Smooth muscle cell (in vitro differentiated cells): ENCODE results near the gene RAD51B. TPM values are rescaled to one million over a fixed set of nuclear protein-coding genes. Genes with fewer than 3 reads are reported as not detected.

Experiments used
- DNase-seq: peaks from one replicate; lab custom pipeline; 2025; ENCODE audit not compliant: unreplicated experiment; lab: John Stamatoyannopoulos, UW
- H2AFZ ChIP-seq: fragments of 200-600 bp; sonication (generic); 2 replicates; pipeline ENCODE4 v1.6.0; 2016; ENCODE audit warnings: antibody characterized with exemption, low read depth, mild to moderate bottlenecking
- H3F3A ChIP-seq: fragments of 200-600 bp; sonication (generic); 2 replicates; pipeline ENCODE4 v1.6.0; 2017; ENCODE audit warnings: antibody characterized with exemption, low read depth
- H3K27ac ChIP-seq: fragments of 200-600 bp; sonication (generic); 2 replicates; pipeline ENCODE4 v1.5.1; 2016; ENCODE audit warnings: low read depth, mild to moderate bottlenecking
- H3K27me3 ChIP-seq: fragments of 200-600 bp; sonication (generic); 2 replicates; pipeline ENCODE4 v1.6.1; 2016; ENCODE audit warnings: low read depth, mild to moderate bottlenecking
- H3K36me3 ChIP-seq: fragments of 200-600 bp; sonication (generic); 2 replicates; pipeline ENCODE4 v1.5.1; 2016; ENCODE audit warnings: low read depth
- H3K4me1 ChIP-seq: fragments of 200-600 bp; sonication (generic); 2 replicates; pipeline ENCODE4 v1.5.1; 2016; ENCODE audit warnings: low read depth
- H3K4me2 ChIP-seq: fragments of 200-600 bp; sonication (generic); 2 replicates; pipeline ENCODE4 v1.6.0; 2016; ENCODE audit warnings: mild to moderate bottlenecking
- H3K4me3 ChIP-seq: fragments of 200-600 bp; sonication (generic); 2 replicates; pipeline ENCODE4 v1.5.1; 2016; ENCODE audit warnings: mild to moderate bottlenecking
- H3K79me2 ChIP-seq: fragments of 200-600 bp; sonication (generic); 2 replicates; pipeline ENCODE4 v1.6.0; 2016; ENCODE audit warnings: low read depth, mild to moderate bottlenecking
- H3K9ac ChIP-seq: fragments of 200-600 bp; sonication (generic); 2 replicates; pipeline ENCODE4 v1.6.0; 2016; ENCODE audit warnings: low read depth
- H3K9me3 ChIP-seq: fragments of 200-600 bp; sonication (generic); replicated peaks from 2 replicates; pipeline ENCODE4 v1.5.1; 2016; ENCODE audit warnings: low read depth
- H4K20me1 ChIP-seq: fragments of 200-600 bp; sonication (generic); 2 replicates; pipeline ENCODE4 v1.6.0; 2016; ENCODE audit warnings: low read depth
- WGBS: methylation state at CpG from one replicate; pipeline ENCODE4 v1.1.7; 2016; ENCODE audit warnings: low lambda C conversion rate; 5-methylcytosine and 5-hydroxymethylcytosine counted together
- polyA plus RNA-seq: library from polyadenylated mRNA; unstranded; fragments of >200 nt; fragmentation: Nextera tagmentation; extraction: Ambion mirVana; gene quantifications from 2 replicates; pipeline ENCODE4 v1.2.1, GENCODE V29; 2016
- total RNA-seq: library from RNA; depleted of rRNA; stranded (reverse); fragments of >200 nt; gene quantifications from 2 replicates; pipeline ENCODE4 v1.2.3, GENCODE V29; 2014
- TF ChIP-seq, protein P1 (sequence below): fragments of 200-600 bp; sonication (generic); IDR thresholded peaks from 2 replicates; pipeline ENCODE4 v1.5.1; 2017; ENCODE audit warnings: borderline replicate concordance, mild to moderate bottlenecking, antibody characterized with exemption; ENCODE audit not compliant: insufficient read depth, poor library complexity, severe bottlenecking

The RAD51B gene
- total and polyA plus RNA-seq, 2 experiments from 2014 or later, result 4.6 to 5.3 TPM

GRCh38 chr14:68448252-68448902 is 628.8 kb downstream of the RAD51B start:
- H3K27me3 ChIP-seq, result no peaks in the 10 kb centered on the region
- H3K27ac ChIP-seq, result no peak overlapping the region
- H3F3A ChIP-seq, result peaks cover 8% of the 10 kb centered on the region
- TF ChIP-seq, protein P1, sequence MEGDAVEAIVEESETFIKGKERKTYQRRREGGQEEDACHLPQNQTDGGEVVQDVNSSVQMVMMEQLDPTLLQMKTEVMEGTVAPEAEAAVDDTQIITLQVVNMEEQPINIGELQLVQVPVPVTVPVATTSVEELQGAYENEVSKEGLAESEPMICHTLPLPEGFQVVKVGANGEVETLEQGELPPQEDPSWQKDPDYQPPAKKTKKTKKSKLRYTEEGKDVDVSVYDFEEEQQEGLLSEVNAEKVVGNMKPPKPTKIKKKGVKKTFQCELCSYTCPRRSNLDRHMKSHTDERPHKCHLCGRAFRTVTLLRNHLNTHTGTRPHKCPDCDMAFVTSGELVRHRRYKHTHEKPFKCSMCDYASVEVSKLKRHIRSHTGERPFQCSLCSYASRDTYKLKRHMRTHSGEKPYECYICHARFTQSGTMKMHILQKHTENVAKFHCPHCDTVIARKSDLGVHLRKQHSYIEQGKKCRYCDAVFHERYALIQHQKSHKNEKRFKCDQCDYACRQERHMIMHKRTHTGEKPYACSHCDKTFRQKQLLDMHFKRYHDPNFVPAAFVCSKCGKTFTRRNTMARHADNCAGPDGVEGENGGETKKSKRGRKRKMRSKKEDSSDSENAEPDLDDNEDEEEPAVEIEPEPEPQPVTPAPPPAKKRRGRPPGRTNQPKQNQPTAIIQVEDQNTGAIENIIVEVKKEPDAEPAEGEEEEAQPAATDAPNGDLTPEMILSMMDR, result no peak
- peak overlapping the region; percentile 2 for H2AFZ ChIP-seq
- H3K36me3 ChIP-seq, result no peaks in the 10 kb centered on the region
- no peaks in the 10 kb centered on the region for H3K9me3 ChIP-seq
- H3K79me2 ChIP-seq, result no peaks in the 10 kb centered on the region
- H3K9ac ChIP-seq, result no peak overlapping the region
- WGBS, result 75% methylated on average over 3 of the region's 3 CpGs
- no peaks in the 10 kb centered on the region for H4K20me1 ChIP-seq
- DNase-seq, result no peak
- H3K4me3 ChIP-seq, result no peak overlapping the region
- H3K4me1 ChIP-seq, result peaks cover 23% of the 10 kb centered on the region
- H3K4me2 ChIP-seq, result no peak overlapping the region

DNA sequence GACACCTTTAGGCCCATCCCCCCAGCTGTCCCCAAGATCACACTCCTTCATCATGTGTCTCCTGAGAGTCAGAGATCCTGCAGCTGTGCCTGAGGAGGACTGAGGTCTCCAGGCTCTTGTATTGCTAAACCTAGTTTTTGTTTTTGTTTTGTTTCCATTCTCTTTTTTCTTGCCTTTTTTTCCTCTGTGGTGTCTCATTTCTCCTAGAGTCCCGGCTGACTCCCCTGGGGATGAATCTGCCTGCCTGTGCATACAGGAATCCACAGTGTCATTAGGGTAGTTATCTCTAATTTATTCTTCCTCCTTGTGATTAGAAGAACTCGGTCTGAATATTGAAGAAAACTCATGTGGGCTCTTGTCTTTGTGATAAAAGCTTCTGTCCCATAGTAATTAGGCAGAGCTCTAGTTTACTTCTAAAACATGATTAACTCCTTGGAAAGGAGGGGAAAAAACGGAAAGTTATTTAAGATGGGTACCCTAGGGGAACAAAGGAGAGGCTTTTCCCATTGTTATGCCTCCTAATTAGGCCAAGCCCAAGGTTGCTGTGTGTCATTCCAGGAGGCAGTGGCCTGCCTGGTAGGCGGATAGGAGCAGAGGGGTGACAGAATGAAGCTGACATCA is 630.1 kb downstream of the RAD51B start:
- no peaks in the 10 kb centered on the region for H3K9me3 ChIP-seq
- H3K36me3 ChIP-seq, result no peaks in the 10 kb centered on the region
- H3K4me2 ChIP-seq, result peak overlapping the region; percentile 37
- peaks cover 3% of the 10 kb centered on the region for H3F3A ChIP-seq
- H4K20me1 ChIP-seq, result no peaks in the 10 kb centered on the region
- TF ChIP-seq, protein P1, result no peak
- no peak overlapping the region for H3K9ac ChIP-seq
- H3K4me3 ChIP-seq, result no peak overlapping the region
- peak overlapping the region; percentile 7 for H3K27ac ChIP-seq
- peaks cover 23% of the 10 kb centered on the region for H3K4me1 ChIP-seq
- no peaks in the 10 kb centered on the region for H3K27me3 ChIP-seq
- peak overlapping the region; percentile 76 for H2AFZ ChIP-seq
- DNase-seq, result no peak
- no peaks in the 10 kb centered on the region for H3K79me2 ChIP-seq
- WGBS, result 36% methylated on average over 4 of the region's 4 CpGs

GRCh38 chr14:68450391-68451120 is 631.0 kb downstream of the RAD51B start:
- TF ChIP-seq, protein P1, result no peak

More at GRCh38 chr14:68450391-68451120, 631.0 kb downstream of the RAD51B start:
- H4K20me1 ChIP-seq, result no peaks in the 10 kb centered on the region
- no peak overlapping the region for H3K4me3 ChIP-seq
- no peak overlapping the region for H3K9ac ChIP-seq
- H3F3A ChIP-seq, result peaks cover 3% of the 10 kb centered on the region
- H3K4me1 ChIP-seq, result peaks cover 23% of the 10 kb centered on the region
- H3K9me3 ChIP-seq, result no peaks in the 10 kb centered on the region
- H3K27me3 ChIP-seq, result no peaks in the 10 kb centered on the region
- H2AFZ ChIP-seq, result no peak overlapping the region
- H3K4me2 ChIP-seq, result no peak overlapping the region
- DNase-seq, result no peak
- H3K79me2 ChIP-seq, result no peaks in the 10 kb centered on the region
- 96% methylated on average over 11 of the region's 11 CpGs for WGBS
- no peak overlapping the region for H3K27ac ChIP-seq
- H3K36me3 ChIP-seq, result no peaks in the 10 kb centered on the region
